Sigmoid colon (tissue), 4 donors: ENCODE results near the gene AATK.

Source experiments
- CTCF ChIP-seq, 4 experiments: fragments of 450-650 bp in 3 of 4; fragments of 200-600 bp in 1 of 4; IDR thresholded peaks; one replicate each; pipeline ENCODE4 v1.5.1; 2016 to 2019; ENCODE audit warnings: antibody characterized with exemption in 4 of 4, mild to moderate bottlenecking in 3 of 4, moderate library complexity in 2 of 4
- POLR2A ChIP-seq, 2 donors: fragments of 450-650 bp; IDR thresholded peaks; one replicate each; pipeline ENCODE4 v1.6.1; 2016; ENCODE audit warnings: antibody characterized with exemption in 2 of 2, mild to moderate bottlenecking in 2 of 2, moderate library complexity in 2 of 2
- POLR2AphosphoS5 ChIP-seq, 4 donors: sonication (generic); formaldehyde crosslinking; IDR thresholded peaks; one replicate each; pipeline ENCODE4 v1.6.1; 2017; ENCODE audit warnings: antibody characterized with exemption in 4 of 4

GRCh38 chr17:81071761-81072741, 94.0 kb downstream of the AATK start:
- TF ChIP-seq CTCF (IDR thresholded peaks at IDR 0.05) (no peak), POLR2AphosphoS5 (IDR thresholded peaks at IDR 0.05) (no peak), POLR2A (IDR thresholded peaks at IDR 0.05) (no peak)
